Measurements from ENCODE around the gene SREK1IP1.
"Not testable (repeated sequence)": the region's sequence is repeated elsewhere in the genome, so short reads cannot be mapped to it uniquely, and the experiment has no call there.

GRCh38 chr5:64714495-64714894 is 54.0 kb downstream of the SREK1IP1 start:
- TF ChIP-seq CTCF, POLR2A (IDR thresholded peaks at IDR 0.05): not testable (repeated sequence)
